ENCODE measurements around the gene CLCF1. TPM values are rescaled to one million over a fixed set of nuclear protein-coding genes. Genes with fewer than 3 reads are reported as not detected.

Gene CLCF1
- total and polyA plus RNA-seq, 2 of the 13 experiments (the other 11 are each of a cell fraction or from before 2014, with no cell fraction given): 0.49 to 0.78 TPM

DNA sequence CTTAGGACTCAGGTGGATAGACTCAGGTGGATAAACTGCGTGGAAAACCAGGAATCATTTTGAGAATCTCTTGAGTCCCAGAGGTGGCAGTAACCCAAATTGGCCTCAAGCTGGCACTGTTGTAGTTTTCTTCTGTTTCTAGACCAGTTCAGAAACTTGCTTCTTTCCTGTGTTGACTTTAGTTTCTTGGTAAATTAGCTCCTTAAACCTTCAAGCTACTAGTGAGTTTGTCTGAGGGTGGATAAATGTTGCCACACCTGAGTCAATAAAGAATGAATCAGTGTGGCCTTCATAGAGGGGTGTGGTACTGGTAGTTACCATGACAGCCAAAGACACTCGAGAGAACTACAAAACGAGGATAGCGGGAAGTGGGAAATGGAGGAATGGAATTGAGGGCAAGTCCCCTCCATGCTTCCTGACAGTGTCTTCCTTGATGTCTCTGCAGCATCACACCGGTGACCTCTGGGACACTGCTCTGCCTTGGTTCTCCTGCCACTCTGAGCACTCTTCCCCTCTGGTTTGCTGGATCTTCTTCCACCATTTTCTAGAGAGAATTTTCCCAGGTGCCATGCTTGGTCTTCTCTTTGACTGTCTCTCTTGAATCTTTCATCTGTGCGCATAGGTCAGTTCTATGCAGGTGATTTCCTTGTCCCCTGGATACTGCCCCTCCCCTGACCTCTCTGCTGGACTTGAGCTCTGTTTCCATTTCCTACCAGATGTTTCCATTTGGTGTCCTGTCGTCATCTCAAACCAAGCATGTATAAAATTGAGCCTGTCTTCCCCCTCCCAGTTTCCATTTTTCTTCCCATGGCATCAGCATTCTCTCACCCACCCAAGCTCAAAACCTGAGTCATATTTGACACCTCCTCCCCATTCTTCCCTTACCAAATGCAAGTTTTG, 27.2 kb downstream of the CLCF1 start (continued):
- TF ChIP-seq, protein P1, sequence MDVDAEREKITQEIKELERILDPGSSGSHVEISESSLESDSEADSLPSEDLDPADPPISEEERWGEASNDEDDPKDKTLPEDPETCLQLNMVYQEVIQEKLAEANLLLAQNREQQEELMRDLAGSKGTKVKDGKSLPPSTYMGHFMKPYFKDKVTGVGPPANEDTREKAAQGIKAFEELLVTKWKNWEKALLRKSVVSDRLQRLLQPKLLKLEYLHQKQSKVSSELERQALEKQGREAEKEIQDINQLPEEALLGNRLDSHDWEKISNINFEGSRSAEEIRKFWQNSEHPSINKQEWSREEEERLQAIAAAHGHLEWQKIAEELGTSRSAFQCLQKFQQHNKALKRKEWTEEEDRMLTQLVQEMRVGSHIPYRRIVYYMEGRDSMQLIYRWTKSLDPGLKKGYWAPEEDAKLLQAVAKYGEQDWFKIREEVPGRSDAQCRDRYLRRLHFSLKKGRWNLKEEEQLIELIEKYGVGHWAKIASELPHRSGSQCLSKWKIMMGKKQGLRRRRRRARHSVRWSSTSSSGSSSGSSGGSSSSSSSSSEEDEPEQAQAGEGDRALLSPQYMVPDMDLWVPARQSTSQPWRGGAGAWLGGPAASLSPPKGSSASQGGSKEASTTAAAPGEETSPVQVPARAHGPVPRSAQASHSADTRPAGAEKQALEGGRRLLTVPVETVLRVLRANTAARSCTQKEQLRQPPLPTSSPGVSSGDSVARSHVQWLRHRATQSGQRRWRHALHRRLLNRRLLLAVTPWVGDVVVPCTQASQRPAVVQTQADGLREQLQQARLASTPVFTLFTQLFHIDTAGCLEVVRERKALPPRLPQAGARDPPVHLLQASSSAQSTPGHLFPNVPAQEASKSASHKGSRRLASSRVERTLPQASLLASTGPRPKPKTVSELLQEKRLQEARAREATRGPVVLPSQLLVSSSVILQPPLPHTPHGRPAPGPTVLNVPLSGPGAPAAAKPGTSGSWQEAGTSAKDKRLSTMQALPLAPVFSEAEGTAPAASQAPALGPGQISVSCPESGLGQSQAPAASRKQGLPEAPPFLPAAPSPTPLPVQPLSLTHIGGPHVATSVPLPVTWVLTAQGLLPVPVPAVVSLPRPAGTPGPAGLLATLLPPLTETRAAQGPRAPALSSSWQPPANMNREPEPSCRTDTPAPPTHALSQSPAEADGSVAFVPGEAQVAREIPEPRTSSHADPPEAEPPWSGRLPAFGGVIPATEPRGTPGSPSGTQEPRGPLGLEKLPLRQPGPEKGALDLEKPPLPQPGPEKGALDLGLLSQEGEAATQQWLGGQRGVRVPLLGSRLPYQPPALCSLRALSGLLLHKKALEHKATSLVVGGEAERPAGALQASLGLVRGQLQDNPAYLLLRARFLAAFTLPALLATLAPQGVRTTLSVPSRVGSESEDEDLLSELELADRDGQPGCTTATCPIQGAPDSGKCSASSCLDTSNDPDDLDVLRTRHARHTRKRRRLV (CRISPR knock-in tag; IDR thresholded peaks at IDR 0.05): no peak
- peak; percentile 77; the same call in 1 of the 2 replicates for TF ChIP-seq FOSL2 (CRISPR knock-in tag; IDR thresholded peaks at IDR 0.05)
- TF ChIP-seq TP53 (CRISPR knock-in tag; conservative IDR thresholded peaks at IDR 0.05): no peak
- no peak for TF ChIP-seq ZNF546 (CRISPR knock-in tag; conservative IDR thresholded peaks at IDR 0.05)
- no peak for TF ChIP-seq PAF1 (CRISPR knock-in tag; IDR thresholded peaks at IDR 0.05)
- TF ChIP-seq, protein P2, sequence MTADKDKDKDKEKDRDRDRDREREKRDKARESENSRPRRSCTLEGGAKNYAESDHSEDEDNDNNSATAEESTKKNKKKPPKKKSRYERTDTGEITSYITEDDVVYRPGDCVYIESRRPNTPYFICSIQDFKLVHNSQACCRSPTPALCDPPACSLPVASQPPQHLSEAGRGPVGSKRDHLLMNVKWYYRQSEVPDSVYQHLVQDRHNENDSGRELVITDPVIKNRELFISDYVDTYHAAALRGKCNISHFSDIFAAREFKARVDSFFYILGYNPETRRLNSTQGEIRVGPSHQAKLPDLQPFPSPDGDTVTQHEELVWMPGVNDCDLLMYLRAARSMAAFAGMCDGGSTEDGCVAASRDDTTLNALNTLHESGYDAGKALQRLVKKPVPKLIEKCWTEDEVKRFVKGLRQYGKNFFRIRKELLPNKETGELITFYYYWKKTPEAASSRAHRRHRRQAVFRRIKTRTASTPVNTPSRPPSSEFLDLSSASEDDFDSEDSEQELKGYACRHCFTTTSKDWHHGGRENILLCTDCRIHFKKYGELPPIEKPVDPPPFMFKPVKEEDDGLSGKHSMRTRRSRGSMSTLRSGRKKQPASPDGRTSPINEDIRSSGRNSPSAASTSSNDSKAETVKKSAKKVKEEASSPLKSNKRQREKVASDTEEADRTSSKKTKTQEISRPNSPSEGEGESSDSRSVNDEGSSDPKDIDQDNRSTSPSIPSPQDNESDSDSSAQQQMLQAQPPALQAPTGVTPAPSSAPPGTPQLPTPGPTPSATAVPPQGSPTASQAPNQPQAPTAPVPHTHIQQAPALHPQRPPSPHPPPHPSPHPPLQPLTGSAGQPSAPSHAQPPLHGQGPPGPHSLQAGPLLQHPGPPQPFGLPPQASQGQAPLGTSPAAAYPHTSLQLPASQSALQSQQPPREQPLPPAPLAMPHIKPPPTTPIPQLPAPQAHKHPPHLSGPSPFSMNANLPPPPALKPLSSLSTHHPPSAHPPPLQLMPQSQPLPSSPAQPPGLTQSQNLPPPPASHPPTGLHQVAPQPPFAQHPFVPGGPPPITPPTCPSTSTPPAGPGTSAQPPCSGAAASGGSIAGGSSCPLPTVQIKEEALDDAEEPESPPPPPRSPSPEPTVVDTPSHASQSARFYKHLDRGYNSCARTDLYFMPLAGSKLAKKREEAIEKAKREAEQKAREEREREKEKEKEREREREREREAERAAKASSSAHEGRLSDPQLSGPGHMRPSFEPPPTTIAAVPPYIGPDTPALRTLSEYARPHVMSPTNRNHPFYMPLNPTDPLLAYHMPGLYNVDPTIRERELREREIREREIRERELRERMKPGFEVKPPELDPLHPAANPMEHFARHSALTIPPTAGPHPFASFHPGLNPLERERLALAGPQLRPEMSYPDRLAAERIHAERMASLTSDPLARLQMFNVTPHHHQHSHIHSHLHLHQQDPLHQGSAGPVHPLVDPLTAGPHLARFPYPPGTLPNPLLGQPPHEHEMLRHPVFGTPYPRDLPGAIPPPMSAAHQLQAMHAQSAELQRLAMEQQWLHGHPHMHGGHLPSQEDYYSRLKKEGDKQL (CRISPR knock-in tag; IDR thresholded peaks at IDR 0.05; ENCODE audit: low read depth): no peak
- 0 out of 2 replicates have a peak, but pooled peaks have one; percentile 16 for TF ChIP-seq FOXA1 (IDR thresholded peaks at IDR 0.05)
- TF ChIP-seq FOXA1 (CRISPR knock-in tag; IDR thresholded peaks at IDR 0.05): peak; percentile 63
- TF ChIP-seq NKX3-1 (CRISPR knock-in tag; IDR thresholded peaks at IDR 0.05): no peak

Data from HepG2 (cell line).